Activated CD4-positive, alpha-beta memory T cell treated with anti-CD3 and anti-CD28 coated beads, Interleukin-2, amount 10 ng/mL, durations not matched to agents 7 days and 5 days (primary cell): ENCODE measurements around the gene UGT2B11. TPM values are rescaled to one million over a fixed set of nuclear protein-coding genes. Genes with fewer than 3 reads are reported as not detected.
"Not testable (repeated sequence)": the region's sequence is repeated elsewhere in the genome, so short reads cannot be mapped to it uniquely, and the experiment has no call there.

Source experiments
- CTCF ChIA-PET: fragments of 350-600 bp; sonication (Branson Sonifier 250); formaldehyde crosslinking; loops from one replicate; lab custom pipeline; 2021; ENCODE audit warnings: antibody characterized with exemption, inconsistent platforms; lab: Charles Lee
- POLR2A ChIA-PET: fragments of 350-600 bp; sonication (Branson Sonifier 250); formaldehyde crosslinking; loops from one replicate; lab custom pipeline; 2021; ENCODE audit warnings: antibody characterized with exemption; lab: Charles Lee
- DNase-seq: peaks from one replicate; pipeline ENCODE4 v3.0.0-alpha.2; 2020
- H3K27ac Mint-ChIP-seq: one replicate; pipeline ENCODE4 v1.8.0; 2021; ENCODE audit warnings: mild to moderate bottlenecking, mixed read lengths
- H3K27me3 Mint-ChIP-seq: one replicate; pipeline ENCODE4 v1.8.0; 2021; ENCODE audit warnings: mixed read lengths
- H3K36me3 Mint-ChIP-seq: one replicate; pipeline ENCODE4 v1.8.0; 2021; ENCODE audit warnings: low read depth, mixed read lengths
- H3K4me1 Mint-ChIP-seq: one replicate; pipeline ENCODE4 v1.8.0; 2021; ENCODE audit warnings: mixed read lengths
- H3K4me3 Mint-ChIP-seq: one replicate; pipeline ENCODE4 v1.8.0; 2021; ENCODE audit warnings: mild to moderate bottlenecking, mixed read lengths
- H3K9me3 Mint-ChIP-seq: one replicate; pipeline ENCODE4 v1.8.0; 2021; ENCODE audit warnings: mixed read lengths
- total RNA-seq, 2 experiments: library from RNA; stranded (reverse); gene quantifications; one replicate each; pipeline ENCODE4 v1.2.3, GENCODE V29; 2021

The UGT2B11 gene
- total RNA-seq, 2 experiments from 2014 or later = not detected

- Mint-ChIP-seq H3K27me3 (no peaks in the 10 kb centered on the region), H3K4me1 (no peaks in the 10 kb centered on the region), H3K9me3 (peaks cover 6% of the 10 kb centered on the region), H3K27ac (no peak overlapping the region), H3K36me3 (no peaks in the 10 kb centered on the region), H3K4me3 (no peak overlapping the region)
- POLR2A ChIA-PET = no interaction called here
- CTCF ChIA-PET = no interaction called here
- DNase-seq = no peak
Measured at GRCh38 chr4:69196209-69196965, 18.2 kb downstream of the UGT2B11 start.

GRCh38 chr4:69194166-69194565 lies 20.4 kb downstream of the UGT2B11 start:
- Mint-ChIP-seq H3K27ac (no peak overlapping the region), H3K9me3 (peaks cover 4% of the 10 kb centered on the region), H3K4me1 (no peaks in the 10 kb centered on the region), H3K36me3 (no peaks in the 10 kb centered on the region), H3K27me3 (no peaks in the 10 kb centered on the region), H3K4me3 (no peak overlapping the region)
- POLR2A ChIA-PET = no interaction called here
- DNase-seq = no peak
- CTCF ChIA-PET = no interaction called here

- H3K27ac Mint-ChIP-seq, H3K4me3 Mint-ChIP-seq, H3K9me3 Mint-ChIP-seq, H3K4me1 Mint-ChIP-seq, H3K27me3 Mint-ChIP-seq, POLR2A ChIA-PET, CTCF ChIA-PET, DNase-seq, H3K36me3 Mint-ChIP-seq: not testable (repeated sequence)
Measured at GRCh38 chr4:69191905-69192304, 22.6 kb downstream of the UGT2B11 start.

- H3K4me3 Mint-ChIP-seq, H3K27ac Mint-ChIP-seq, H3K4me1 Mint-ChIP-seq, DNase-seq, H3K27me3 Mint-ChIP-seq, POLR2A ChIA-PET, H3K36me3 Mint-ChIP-seq, H3K9me3 Mint-ChIP-seq, CTCF ChIA-PET: not testable (repeated sequence)
Measured at GRCh38 chr4:69190621-69191020, 23.9 kb downstream of the UGT2B11 start.

GRCh38 chr4:69181519-69182169 lies 32.9 kb downstream of the UGT2B11 start:
- H3K4me1 Mint-ChIP-seq, H3K4me3 Mint-ChIP-seq, DNase-seq, H3K27ac Mint-ChIP-seq, POLR2A ChIA-PET, H3K9me3 Mint-ChIP-seq, CTCF ChIA-PET, H3K36me3 Mint-ChIP-seq, H3K27me3 Mint-ChIP-seq: not testable (repeated sequence)

GRCh38 chr4:69179817-69180216 lies 34.7 kb downstream of the UGT2B11 start:
- H3K27me3 Mint-ChIP-seq, DNase-seq, CTCF ChIA-PET, H3K27ac Mint-ChIP-seq, H3K4me3 Mint-ChIP-seq, H3K9me3 Mint-ChIP-seq, POLR2A ChIA-PET, H3K4me1 Mint-ChIP-seq, H3K36me3 Mint-ChIP-seq: not testable (repeated sequence)

- H3K4me3 Mint-ChIP-seq, H3K9me3 Mint-ChIP-seq, H3K4me1 Mint-ChIP-seq, H3K27me3 Mint-ChIP-seq, POLR2A ChIA-PET, DNase-seq, H3K27ac Mint-ChIP-seq, H3K36me3 Mint-ChIP-seq, CTCF ChIA-PET: not testable (repeated sequence)
Measured at GRCh38 chr4:69178751-69179205, 35.8 kb downstream of the UGT2B11 start.

GRCh38 chr4:69170233-69171134 lies 44.1 kb downstream of the UGT2B11 start:
- DNase-seq = peak; percentile 25
- H3K27me3 Mint-ChIP-seq, H3K36me3 Mint-ChIP-seq, H3K4me3 Mint-ChIP-seq, H3K27ac Mint-ChIP-seq, POLR2A ChIA-PET, H3K9me3 Mint-ChIP-seq, H3K4me1 Mint-ChIP-seq: not testable (repeated sequence)
- CTCF ChIA-PET = interaction anchor here (0.8 to 1.0 kb wide), 2 partner anchors 672 to 897 kb away, joined by 3 read pairs; no protein-coding TSS in a partner anchor

- H3K27ac Mint-ChIP-seq, CTCF ChIA-PET, H3K9me3 Mint-ChIP-seq, DNase-seq, H3K27me3 Mint-ChIP-seq, H3K36me3 Mint-ChIP-seq, POLR2A ChIA-PET, H3K4me1 Mint-ChIP-seq, H3K4me3 Mint-ChIP-seq: not testable (repeated sequence)
Measured at GRCh38 chr4:69169171-69169570, 45.4 kb downstream of the UGT2B11 start.

GRCh38 chr4:69167300-69167699 lies 47.2 kb downstream of the UGT2B11 start:
- no peak for DNase-seq
- Mint-ChIP-seq H3K9me3 (peaks cover 2% of the 10 kb centered on the region), H3K27ac (no peak overlapping the region), H3K4me3 (no peak overlapping the region), H3K36me3 (no peaks in the 10 kb centered on the region), H3K27me3 (no peaks in the 10 kb centered on the region), H3K4me1 (no peaks in the 10 kb centered on the region)
- ChIA-PET CTCF (no interaction called here), POLR2A (no interaction called here)

GRCh38 chr4:69166376-69166775 lies 48.2 kb downstream of the UGT2B11 start:
- H3K9me3 Mint-ChIP-seq, CTCF ChIA-PET, DNase-seq, POLR2A ChIA-PET, H3K27ac Mint-ChIP-seq, H3K36me3 Mint-ChIP-seq, H3K4me1 Mint-ChIP-seq, H3K27me3 Mint-ChIP-seq, H3K4me3 Mint-ChIP-seq: not testable (repeated sequence)

- H3K36me3 Mint-ChIP-seq, CTCF ChIA-PET, DNase-seq, POLR2A ChIA-PET, H3K27me3 Mint-ChIP-seq, H3K4me1 Mint-ChIP-seq, H3K27ac Mint-ChIP-seq, H3K9me3 Mint-ChIP-seq, H3K4me3 Mint-ChIP-seq: not testable (repeated sequence)
Measured at GRCh38 chr4:69165707-69166106, 48.8 kb downstream of the UGT2B11 start.

- Mint-ChIP-seq H3K27ac (no peak overlapping the region), H3K36me3 (no peaks in the 10 kb centered on the region), H3K4me3 (no peak overlapping the region), H3K9me3 (no peaks in the 10 kb centered on the region), H3K27me3 (no peaks in the 10 kb centered on the region), H3K4me1 (no peaks in the 10 kb centered on the region)
- CTCF ChIA-PET = no interaction called here
- DNase-seq = no peak
- POLR2A ChIA-PET = no interaction called here
Measured at GRCh38 chr4:69156913-69157312, 57.6 kb downstream of the UGT2B11 start.
